Activated CD4-positive, alpha-beta T cell treated with anti-CD3 and anti-CD28 coated beads, Interleukin-2, amount 50 U/mL, for 16 hours (primary cell): ENCODE data around the gene PPP4R4.
"Not testable (repeated sequence)": the region's sequence is repeated elsewhere in the genome, so short reads cannot be mapped to it uniquely, and the experiment has no call there.

Source experiments
- DNase-seq: peaks from one replicate; pipeline ENCODE4 v3.0.0-alpha.2; 2020

Gene PPP4R4

DNA sequence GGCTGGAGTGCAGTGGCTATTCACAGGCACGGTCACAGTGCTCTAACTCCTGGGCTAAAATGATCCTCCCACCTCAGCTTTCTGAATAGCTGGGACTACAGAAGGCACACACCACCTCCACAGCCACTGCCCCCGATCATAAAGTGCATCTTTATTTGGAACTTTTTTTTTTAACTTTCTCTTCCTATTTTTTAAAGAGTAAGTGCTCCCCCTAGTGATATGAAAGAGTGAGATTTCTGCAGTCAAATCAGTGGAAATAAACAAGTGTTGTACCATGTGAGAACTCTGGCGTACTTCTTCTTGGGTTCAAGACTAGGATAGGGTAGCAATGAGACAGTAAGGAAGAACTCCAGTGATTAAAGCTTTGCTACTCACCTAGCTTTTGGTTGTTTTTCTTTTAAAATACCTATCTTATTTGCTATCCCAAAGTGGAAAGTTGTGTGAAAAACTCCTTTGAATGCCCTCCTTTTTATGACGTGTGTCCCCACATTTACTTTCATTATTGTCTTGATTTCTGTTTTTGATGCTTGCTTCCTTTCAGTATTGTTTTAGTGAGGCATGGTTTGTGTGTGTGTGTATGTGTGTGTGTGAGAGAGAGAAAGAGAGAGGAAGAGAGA is 6.6 kb downstream of the PPP4R4 start:
- DNase-seq = peak; percentile 57

GRCh38 chr14:94181835-94182234 is 7.7 kb downstream of the PPP4R4 start:
- DNase-seq = no peak

- no peak for DNase-seq
These were observed 18.4 kb downstream of the PPP4R4 start for GRCh38 chr14:94192536-94192935.

GRCh38 chr14:94193776-94194175 is 19.7 kb downstream of the PPP4R4 start:
- no peak for DNase-seq

- no peak for DNase-seq
These were observed 21.9 kb downstream of the PPP4R4 start for GRCh38 chr14:94196057-94196456.

- DNase-seq = no peak
These were observed 29.5 kb downstream of the PPP4R4 start for GRCh38 chr14:94203473-94204210.

- DNase-seq = no peak
These were observed 38.9 kb downstream of the PPP4R4 start for GRCh38 chr14:94213021-94213420.

DNA sequence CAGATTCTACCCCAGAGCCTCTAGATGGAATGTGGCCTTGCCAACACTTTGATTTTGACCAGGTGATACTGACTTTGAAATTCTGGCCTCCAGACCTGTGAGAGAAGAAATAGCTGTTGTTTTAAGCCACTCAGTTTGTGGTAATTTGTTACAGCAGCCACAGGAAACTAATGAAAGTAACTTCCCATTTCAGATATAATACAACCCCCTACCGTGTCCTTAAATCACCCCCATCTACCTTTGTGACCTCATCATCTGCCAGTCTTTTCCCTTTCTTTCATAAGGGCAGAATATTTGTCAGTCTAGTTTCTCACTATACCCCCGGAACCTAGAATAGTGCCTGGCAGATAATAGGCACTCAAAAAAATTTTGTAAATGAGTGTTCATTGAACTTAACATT is 39.6 kb downstream of the PPP4R4 start:
- no peak for DNase-seq

DNA sequence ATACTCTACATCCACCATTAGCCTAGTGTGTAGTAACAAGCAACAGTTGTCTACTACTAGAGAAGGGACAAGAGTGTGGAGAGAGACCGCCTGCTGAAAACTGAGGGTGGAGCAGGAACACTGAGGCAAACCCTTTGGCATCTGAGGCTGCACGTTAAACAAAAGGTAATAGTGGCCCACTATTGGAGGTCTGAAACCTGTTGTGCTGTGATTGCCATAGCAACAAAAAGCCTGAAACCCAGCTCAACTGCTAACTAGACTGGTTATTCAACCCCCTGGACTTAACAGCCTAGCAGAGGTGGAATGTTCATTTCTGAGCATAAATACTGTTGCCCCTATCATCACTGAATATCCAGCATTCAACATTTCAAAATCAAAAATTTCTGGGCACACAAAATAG is 43.0 kb downstream of the PPP4R4 start:
- DNase-seq = no peak

DNA sequence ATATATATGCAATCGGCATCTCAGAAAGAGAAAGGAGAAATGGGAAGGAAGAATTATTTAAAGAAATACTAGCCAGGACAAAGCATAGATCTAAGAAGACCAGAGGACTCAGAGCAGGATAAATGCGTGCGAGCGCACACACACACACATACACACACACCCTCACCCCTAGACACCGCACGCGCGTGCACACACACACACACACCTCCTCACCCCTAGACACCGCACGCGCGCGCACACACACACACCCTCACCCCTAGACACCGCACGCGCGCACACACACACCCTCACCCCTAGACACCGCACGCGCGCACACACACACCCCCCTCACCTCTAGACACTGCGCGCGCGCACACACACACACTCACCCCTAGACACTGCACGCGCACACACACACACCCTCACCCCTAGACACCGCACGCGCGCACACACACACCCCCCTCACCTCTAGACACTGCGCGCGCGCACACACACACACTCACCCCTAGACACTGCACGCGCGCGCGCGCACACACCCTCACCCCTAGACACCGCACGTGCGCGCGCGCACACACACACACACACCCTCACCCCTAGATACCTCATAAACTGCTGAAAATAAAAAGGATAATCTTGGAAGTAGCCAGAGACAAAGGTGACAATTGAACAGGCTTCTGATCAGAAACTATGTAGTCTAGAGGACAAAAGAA is 44.2 kb downstream of the PPP4R4 start:
- DNase-seq = not testable (repeated sequence)

DNA sequence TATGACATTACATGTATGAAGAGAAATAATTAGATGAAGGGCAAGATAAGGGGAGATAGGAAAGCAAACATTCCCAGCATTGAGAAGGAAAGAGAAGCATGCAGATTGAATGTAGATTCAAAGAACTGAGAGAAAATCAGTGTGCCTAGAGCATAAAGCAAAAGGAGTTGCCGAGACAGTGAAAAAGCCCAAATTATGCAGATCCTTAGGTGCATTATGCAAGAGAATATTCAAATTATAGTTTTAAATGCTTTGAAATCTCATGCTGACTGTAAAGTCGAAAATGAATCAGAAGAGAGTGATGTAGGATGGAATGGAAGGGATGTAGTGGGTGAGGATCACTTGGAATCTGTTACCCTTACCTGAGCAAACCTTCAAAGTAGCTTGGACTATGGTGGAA is 49.9 kb downstream of the PPP4R4 start:
- DNase-seq = no peak

DNA sequence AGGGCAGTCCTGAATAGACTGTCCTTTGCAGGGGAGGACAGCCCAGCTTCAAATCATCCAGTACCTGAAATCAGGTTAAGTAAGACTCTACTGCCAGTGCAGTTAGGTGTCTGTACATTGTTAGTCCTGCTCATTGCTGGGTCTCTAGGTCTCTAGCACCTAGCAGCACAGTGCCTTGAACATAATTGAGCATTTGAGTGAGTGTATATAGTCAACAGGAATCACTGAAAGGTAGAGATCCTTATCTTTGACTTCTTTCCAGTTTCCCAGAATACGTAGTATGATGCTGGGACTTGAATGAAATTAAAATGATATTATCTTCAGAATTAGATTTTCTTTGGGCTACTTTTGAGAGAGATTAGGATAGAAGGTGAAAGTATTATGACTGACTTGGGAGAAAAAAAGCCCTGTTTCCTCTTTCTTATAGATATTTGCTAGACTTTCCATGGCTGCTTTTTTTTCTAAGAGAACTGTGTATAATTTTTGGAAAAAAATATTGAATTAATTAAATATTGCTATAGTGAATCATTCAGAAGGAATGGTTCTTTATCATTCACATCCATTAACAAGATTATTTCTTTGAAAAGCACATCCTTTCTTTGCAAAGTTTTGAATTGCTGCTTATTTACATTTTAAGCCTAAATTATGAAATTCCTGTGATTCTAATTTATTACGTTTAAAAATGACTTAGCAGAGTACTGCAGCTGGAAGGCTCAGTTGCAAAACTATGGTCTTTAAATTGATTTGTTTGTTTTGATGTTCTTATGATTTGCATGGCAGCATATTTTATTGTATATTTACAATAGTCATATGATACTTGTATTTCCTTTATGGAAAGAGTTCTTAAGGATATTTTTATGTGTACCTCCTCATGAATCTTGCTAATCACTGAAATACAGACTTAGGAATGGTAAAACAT is 51.6 kb downstream of the PPP4R4 start:
- no peak for DNase-seq

DNA sequence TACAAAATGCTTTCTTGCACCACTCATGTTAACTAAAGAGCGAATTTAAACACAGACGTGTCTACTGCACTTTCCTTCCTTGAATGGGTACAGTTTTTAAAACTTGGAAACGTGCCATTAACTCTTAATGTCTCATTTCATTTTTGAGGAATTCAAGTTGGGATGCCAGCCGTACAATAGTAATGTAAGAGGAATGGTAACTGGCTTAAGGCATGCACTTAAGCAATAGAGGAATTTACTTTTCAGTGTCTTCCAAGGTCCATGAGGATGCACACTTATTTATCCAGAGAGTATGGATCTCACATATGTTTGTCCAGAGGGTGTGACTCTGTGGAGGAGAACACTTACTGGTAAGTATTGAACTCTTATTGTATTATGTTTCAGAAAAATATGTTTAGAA is 52.9 kb downstream of the PPP4R4 start:
- no peak for DNase-seq

GRCh38 chr14:94237046-94237445 is 62.9 kb downstream of the PPP4R4 start:
- no peak for DNase-seq

DNA sequence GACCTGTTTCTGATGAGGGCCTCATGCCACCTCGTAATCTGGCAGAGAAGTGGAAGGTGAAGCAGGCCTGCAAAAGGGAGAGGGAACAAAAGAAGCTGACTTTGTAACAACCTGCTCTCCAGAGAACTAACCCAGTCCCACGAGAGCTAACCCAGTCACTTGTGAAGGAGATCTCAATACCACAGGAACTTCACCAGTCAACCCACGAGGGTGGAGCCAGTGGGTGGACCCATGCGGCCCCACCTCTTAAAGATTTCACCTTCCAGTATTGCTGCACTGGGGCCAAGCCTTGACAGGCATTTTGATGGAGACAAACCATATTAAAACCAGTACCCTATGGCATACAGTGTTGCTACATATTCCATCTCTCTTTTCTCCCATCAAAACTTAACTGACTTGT is 63.9 kb downstream of the PPP4R4 start:
- no peak for DNase-seq

- DNase-seq = no peak
These were observed 65.3 kb downstream of the PPP4R4 start for GRCh38 chr14:94239406-94239805.

DNA sequence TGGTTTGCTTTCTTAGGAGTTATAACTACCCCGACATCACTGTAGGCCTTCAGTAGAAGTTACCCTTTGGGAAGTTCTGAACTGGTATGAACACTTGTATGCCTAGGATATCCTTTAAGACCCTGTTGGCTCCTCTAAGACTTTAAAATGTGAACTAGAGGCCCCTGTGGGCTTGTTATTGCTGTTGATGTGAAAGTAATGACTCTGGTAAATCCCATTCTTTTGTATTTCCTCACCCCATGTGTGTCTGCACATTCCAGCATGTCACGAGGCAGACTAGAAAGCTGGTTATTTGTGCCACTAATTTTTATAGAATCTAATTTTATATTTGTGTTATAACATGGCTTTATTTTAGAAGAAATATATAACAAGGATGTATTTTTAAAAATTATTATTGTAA is 70.1 kb downstream of the PPP4R4 start:
- no peak for DNase-seq

- DNase-seq = not testable (repeated sequence)
These were observed 90.1 kb downstream of the PPP4R4 start for GRCh38 chr14:94264195-94264594.

GRCh38 chr14:94267352-94267751 is 93.2 kb downstream of the PPP4R4 start:
- no peak for DNase-seq

- not testable (repeated sequence) for DNase-seq
These were observed 94.5 kb downstream of the PPP4R4 start for GRCh38 chr14:94268582-94268981.

DNA sequence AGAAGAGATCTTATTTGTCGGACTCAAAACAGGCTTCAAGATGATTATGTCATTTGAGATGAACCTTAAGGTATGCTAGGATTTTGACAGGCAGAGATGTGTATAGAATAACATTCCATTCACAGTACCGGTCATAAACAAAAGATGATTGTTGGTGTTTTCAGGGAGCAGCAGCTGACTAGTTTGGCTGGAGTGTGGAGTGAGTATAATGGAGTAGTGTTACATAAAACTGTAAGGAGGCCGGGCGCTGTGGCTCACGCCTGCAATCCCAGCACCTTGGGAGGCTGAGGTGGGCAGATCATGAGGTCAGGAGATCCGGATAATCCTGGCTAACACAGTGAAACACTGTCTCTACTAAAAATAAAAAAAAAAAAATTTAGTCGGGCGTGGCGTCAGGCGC is 95.0 kb downstream of the PPP4R4 start:
- DNase-seq = no peak

DNA sequence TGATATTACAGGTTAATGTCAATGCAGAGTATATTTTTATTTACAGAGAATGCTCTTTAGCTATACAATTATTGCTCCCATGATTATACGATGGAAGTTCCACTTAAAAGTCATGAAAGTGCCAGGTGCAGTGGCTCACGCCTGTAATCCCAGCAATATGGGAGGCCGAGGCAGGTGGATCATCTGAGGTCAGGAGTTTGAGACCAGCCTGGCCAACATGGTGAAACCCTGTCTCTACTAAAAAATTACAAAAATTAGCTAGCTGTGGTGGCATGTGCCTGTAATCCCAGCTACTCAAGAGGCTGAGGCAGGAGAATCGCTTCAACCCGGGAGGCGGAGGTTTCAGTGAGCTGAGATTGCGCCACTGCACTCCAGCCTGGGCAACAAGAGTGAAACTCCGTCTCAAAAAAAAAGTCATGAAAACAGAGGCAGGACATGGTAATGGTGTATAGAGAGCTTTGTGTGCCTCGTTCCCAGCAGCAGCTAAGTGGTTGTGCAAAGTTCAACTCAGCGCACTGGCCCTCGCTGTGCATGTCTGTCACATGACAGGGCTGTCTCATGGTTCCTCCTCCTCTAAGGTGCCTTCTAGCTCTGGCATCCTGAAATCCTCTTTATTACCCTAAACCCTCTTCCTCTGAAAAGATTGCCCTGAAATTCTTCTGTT is 102.9 kb downstream of the PPP4R4 start:
- DNase-seq = not testable (repeated sequence)

DNA sequence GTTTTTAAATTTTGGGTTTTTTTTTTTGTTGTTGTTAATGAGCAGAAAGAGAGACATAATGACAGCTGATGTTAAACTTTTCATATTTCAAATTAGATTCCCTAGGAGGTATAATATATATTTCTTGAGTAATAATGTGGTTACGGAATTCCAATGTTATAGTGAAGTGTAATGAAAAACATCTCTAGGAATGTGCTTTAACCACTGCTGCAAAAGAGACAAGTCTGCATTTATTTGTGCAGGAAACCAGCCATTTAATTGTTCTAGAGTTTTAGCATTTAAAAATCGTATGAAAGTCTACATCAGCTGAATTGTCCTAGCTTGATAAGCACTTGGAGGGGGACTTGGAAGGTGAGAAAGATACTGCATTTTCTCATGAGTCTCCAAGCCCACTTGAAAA is 104.6 kb downstream of the PPP4R4 start:
- DNase-seq = no peak
